Gastroesophageal sphincter (tissue), 4 donors: ENCODE results near the gene BCAP29. TPM values are rescaled to one million over a fixed set of nuclear protein-coding genes. Genes with fewer than 3 reads are reported as not detected.
"Not testable (repeated sequence)": the region's sequence is repeated elsewhere in the genome, so short reads cannot be mapped to it uniquely, and the experiment has no call there.

Experiments used
- ATAC-seq: fragments of 150-250 bp; one replicate; pipeline ENCODE4 v1.9.1; 2016; ENCODE audit warnings: mild to moderate bottlenecking, moderate library complexity
- H3K27ac ChIP-seq, 4 donors: fragments of 200-600 bp; sonication (generic) in 3 of 4; 1 replicate in 3 of 4; 2 replicates in 1 of 4; pipeline ENCODE4 v1.5.1; 2016 to 2019
- H3K27me3 ChIP-seq: fragments of 200-600 bp; sonication (generic); one replicate; pipeline ENCODE4 v1.5.1; 2019
- H3K36me3 ChIP-seq, 2 donors: fragments of 200-600 bp; sonication (generic); one replicate each; pipeline ENCODE4 v1.5.1; 2019; ENCODE audit warnings: control low read depth in 1 of 2
- H3K4me1 ChIP-seq, 3 donors: fragments of 200-600 bp; sonication (generic); 1 replicate in 2 of 3; 2 replicates in 1 of 3; pipeline ENCODE4 v1.5.1; 2016 to 2019; ENCODE audit warnings: control low read depth in 2 of 3
- H3K4me3 ChIP-seq, 2 donors: fragments of 200-600 bp; sonication (generic); one replicate each; pipeline ENCODE4 v1.5.1; 2019; ENCODE audit warnings: mild to moderate bottlenecking in 1 of 2, moderate library complexity in 1 of 2
- H3K9me3 ChIP-seq, 3 donors: fragments of 200-600 bp; sonication (generic); one replicate each; pipeline ENCODE4 v1.5.1; 2017 to 2019; ENCODE audit warnings: control low read depth in 2 of 3
- EP300 ChIP-seq: sonication (generic); formaldehyde crosslinking; IDR thresholded peaks from one replicate; pipeline ENCODE4 v1.6.1; 2017; ENCODE audit warnings: antibody characterized with exemption, mild to moderate bottlenecking
- POLR2A ChIP-seq, 2 donors: fragments of 450-650 bp; IDR thresholded peaks; one replicate each; pipeline ENCODE4 v1.6.1; 2017; ENCODE audit warnings: antibody characterized with exemption in 2 of 2, mild to moderate bottlenecking in 2 of 2, moderate library complexity in 1 of 2
- POLR2AphosphoS5 ChIP-seq: sonication (generic); formaldehyde crosslinking; IDR thresholded peaks from one replicate; pipeline ENCODE4 v1.6.1; 2017; ENCODE audit warnings: antibody characterized with exemption
- WGBS, 2 donors: methylation state at CpG; one replicate each; pipeline ENCODE4 v1.1.5; 2018; ENCODE audit warnings: low coverage in 1 of 2; 5-methylcytosine and 5-hydroxymethylcytosine counted together
- total RNA-seq, 4 donors: library from RNA; depleted of rRNA; stranded (reverse); fragments of >200 nt; gene quantifications; one replicate each; pipeline ENCODE4 v1.1.0, GENCODE V29; 2016
- TF ChIP-seq, protein P1 (sequence below), 4 experiments: fragments of 200-600 bp in 2 of 4; fragments of 450-650 bp in 2 of 4; sonication (generic) in 1 of 4; IDR thresholded peaks; one replicate each; pipeline ENCODE4 v1.5.1; 2017 to 2019; ENCODE audit warnings: antibody characterized with exemption in 4 of 4, mild to moderate bottlenecking in 2 of 4, moderate library complexity in 2 of 4

BCAP29 gene
- 100 to 1,000 TPM; 125 to 199 (median 136) TPM for total RNA-seq

- 0% methylated on average over 10 of the region's 89 CpGs; no CpG with 5 or more reads in 1 of the 2 donors for WGBS, 2 donors
- peak within 1 kb of the TSS; percentile 88 to 97 (median 92) for H3K27ac ChIP-seq
- TF ChIP-seq POLR2A (IDR thresholded peaks at IDR 0.05) = peak; percentile 91 to 94
- TF ChIP-seq EP300 = no peak
- peak; percentile 65 for TF ChIP-seq POLR2AphosphoS5
- TF ChIP-seq, protein P1, sequence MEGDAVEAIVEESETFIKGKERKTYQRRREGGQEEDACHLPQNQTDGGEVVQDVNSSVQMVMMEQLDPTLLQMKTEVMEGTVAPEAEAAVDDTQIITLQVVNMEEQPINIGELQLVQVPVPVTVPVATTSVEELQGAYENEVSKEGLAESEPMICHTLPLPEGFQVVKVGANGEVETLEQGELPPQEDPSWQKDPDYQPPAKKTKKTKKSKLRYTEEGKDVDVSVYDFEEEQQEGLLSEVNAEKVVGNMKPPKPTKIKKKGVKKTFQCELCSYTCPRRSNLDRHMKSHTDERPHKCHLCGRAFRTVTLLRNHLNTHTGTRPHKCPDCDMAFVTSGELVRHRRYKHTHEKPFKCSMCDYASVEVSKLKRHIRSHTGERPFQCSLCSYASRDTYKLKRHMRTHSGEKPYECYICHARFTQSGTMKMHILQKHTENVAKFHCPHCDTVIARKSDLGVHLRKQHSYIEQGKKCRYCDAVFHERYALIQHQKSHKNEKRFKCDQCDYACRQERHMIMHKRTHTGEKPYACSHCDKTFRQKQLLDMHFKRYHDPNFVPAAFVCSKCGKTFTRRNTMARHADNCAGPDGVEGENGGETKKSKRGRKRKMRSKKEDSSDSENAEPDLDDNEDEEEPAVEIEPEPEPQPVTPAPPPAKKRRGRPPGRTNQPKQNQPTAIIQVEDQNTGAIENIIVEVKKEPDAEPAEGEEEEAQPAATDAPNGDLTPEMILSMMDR (IDR thresholded peaks at IDR 0.05) = peak in 3 of 4 experiments; percentile 4 to 51 (median 17)
- peaks cover 3 to 41% (median 6%) of the 10 kb centered on the region in 3 donors for H3K4me1 ChIP-seq
- no peaks in the 10 kb centered on the region for H3K27me3 ChIP-seq
- ATAC-seq = peak; percentile 96
- peaks cover 0 to 18% of the 10 kb centered on the region in 2 donors for H3K36me3 ChIP-seq
- H3K9me3 ChIP-seq = no peaks in the 10 kb centered on the region
- peak within 1 kb of the TSS; percentile 81 to 89 for H3K4me3 ChIP-seq
Observed at GRCh38 chr7:107579885-107580715, at the start of gene BCAP29. TSS of gene BCAP29 (plus strand) at chr7:107580246. CDS start at chr7:107580773, 527 bp downstream.

DNA sequence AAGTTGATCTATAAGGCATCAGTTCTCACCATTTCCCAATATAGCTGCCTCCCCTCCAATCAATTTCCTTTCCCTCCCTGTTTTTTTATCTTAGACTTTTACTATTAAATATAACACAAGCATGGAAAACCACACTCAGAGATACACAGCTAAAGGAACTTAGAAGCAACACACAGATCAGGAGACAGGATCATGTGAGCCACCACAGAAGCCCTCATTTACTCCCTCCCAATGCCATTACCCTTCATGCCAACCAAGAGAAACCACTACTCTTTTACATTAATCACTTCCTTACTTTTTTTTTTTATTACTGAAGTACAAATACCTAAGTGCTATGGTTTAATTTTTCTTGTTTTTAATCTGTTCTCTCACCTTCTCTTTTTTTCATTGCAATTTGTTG lies 49.3 kb upstream of the BCAP29 start:
- no peak overlapping the region for H3K4me3 ChIP-seq
- TF ChIP-seq POLR2A (IDR thresholded peaks at IDR 0.05) = no peak
- TF ChIP-seq POLR2AphosphoS5 = no peak
- TF ChIP-seq, protein P1 (IDR thresholded peaks at IDR 0.05) = no peak
- TF ChIP-seq EP300 = no peak
- H3K4me1 ChIP-seq = no peaks in the 10 kb centered on the region
- peaks cover 0 to 13% of the 10 kb centered on the region in 2 donors for H3K36me3 ChIP-seq
- no peaks in the 10 kb centered on the region for H3K9me3 ChIP-seq
- ATAC-seq = no peak
- no peaks in the 10 kb centered on the region for H3K27me3 ChIP-seq
- H3K27ac ChIP-seq = no peak overlapping the region

GRCh38 chr7:107534139-107534538 lies 45.9 kb upstream of the BCAP29 start:
- Histone ChIP-seq H3K4me1 (no peaks in the 10 kb centered on the region), H3K36me3 (peaks cover 0 to 28% of the 10 kb centered on the region in 2 donors), H3K27ac (no peak overlapping the region), H3K27me3 (no peaks in the 10 kb centered on the region), H3K4me3 (no peak overlapping the region), H3K9me3 (no peaks in the 10 kb centered on the region)
- no peak for ATAC-seq
- TF ChIP-seq, protein P1 (IDR thresholded peaks at IDR 0.05) = no peak
- TF ChIP-seq POLR2AphosphoS5 (no peak), POLR2A (IDR thresholded peaks at IDR 0.05) (no peak), EP300 (no peak)

DNA sequence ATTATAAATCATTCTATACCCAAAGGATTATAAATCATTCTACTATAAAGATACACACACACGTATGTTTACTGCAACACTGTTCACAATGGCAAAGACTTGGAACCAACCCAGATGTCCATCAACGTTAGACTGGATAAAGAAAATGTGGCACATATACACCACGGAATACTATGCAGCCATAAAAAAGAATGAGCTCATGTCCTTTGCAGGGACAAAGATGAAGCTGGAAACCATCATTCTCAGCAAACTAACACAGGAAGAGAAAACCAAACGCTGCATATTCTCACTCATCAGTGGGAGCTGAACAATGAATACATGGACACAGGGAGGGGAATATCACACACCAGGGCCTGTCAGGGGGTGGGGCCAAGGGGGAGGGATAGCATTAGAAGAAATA lies 42.8 kb upstream of the BCAP29 start:
- H3K9me3 ChIP-seq, H3K27me3 ChIP-seq, H3K4me1 ChIP-seq, H3K27ac ChIP-seq, H3K4me3 ChIP-seq, ATAC-seq: not testable (repeated sequence)
- 89 to 98% methylated on average over 3 to 4 of the region's 4 CpGs for WGBS, 2 donors
- H3K36me3 ChIP-seq = peaks cover 0 to 45% of the 10 kb centered on the region in 2 donors

DNA sequence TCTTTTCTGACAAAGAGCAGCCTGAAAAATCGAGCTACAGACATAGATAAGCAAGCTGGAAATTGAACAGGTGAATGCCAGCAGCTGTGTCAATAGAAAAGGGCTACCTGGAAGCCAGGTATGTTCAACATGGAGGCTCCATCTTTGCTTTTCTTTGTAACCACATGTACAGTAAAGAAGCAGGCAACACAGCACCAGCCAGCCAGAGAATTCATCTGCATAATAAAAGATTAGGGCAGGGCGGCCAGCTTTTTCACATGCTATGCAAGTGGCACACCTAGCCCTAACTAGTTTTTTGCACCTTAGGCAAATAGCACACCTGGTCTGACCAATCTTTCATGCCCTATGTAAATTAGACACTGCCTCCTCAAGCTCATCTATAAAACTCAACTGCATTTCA lies 42.0 kb upstream of the BCAP29 start:
- no peak for TF ChIP-seq POLR2AphosphoS5
- TF ChIP-seq, protein P1 (IDR thresholded peaks at IDR 0.05) = no peak
- TF ChIP-seq EP300 = no peak
- no peak for TF ChIP-seq POLR2A (IDR thresholded peaks at IDR 0.05)
- 48 to 90% methylated on average over 2 of the region's 2 CpGs for WGBS, 2 donors
- H3K36me3 ChIP-seq = peaks cover 0 to 51% of the 10 kb centered on the region in 2 donors

More for the DNA sequence above, 42.0 kb upstream of the BCAP29 start:
- Histone ChIP-seq H3K27me3 (no peaks in the 10 kb centered on the region), H3K9me3 (no peaks in the 10 kb centered on the region), H3K4me3 (no peak overlapping the region), H3K4me1 (no peaks in the 10 kb centered on the region), H3K27ac (no peak overlapping the region)
- ATAC-seq = no peak
